Measurements from ENCODE around the gene RIMS4. TPM values are rescaled to one million over a fixed set of nuclear protein-coding genes. Genes with fewer than 3 reads are reported as not detected.

RIMS4 gene
- total RNA-seq, 1 donor from 2014 or later = not detected

GRCh38 chr20:44758247-44759101, 51.9 kb downstream of the RIMS4 start:
- no peak overlapping the region for H3K4me3 ChIP-seq (ENCODE audit: low read depth, low read length)

GRCh38 chr20:44756956-44757355, 53.4 kb downstream of the RIMS4 start:
- peaks cover 27% of the 10 kb centered on the region for H3K27me3 ChIP-seq (ENCODE audit: control insufficient read depth, insufficient read depth, low read length)
- DNase-seq (ENCODE audit: low read depth) = no peak
- H3K36me3 ChIP-seq (ENCODE audit: control insufficient read depth, insufficient read depth, low read length) = no peaks in the 10 kb centered on the region
- H3K4me3 ChIP-seq (ENCODE audit: low read depth, low read length) = no peak overlapping the region
- no peak for TF ChIP-seq CTCF (IDR thresholded peaks at IDR 0.05; ENCODE audit: insufficient read depth, low read length, poor library complexity, severe bottlenecking)

More at GRCh38 chr20:44758247-44759101, 51.9 kb downstream of the RIMS4 start:
- no peak for DNase-seq (ENCODE audit: low read depth)
- Histone ChIP-seq H3K36me3 (ENCODE audit: control insufficient read depth, insufficient read depth, low read length) (no peaks in the 10 kb centered on the region), H3K27me3 (ENCODE audit: control insufficient read depth, insufficient read depth, low read length) (peaks cover 18% of the 10 kb centered on the region)
- TF ChIP-seq CTCF (IDR thresholded peaks at IDR 0.05; ENCODE audit: insufficient read depth, low read length, poor library complexity, severe bottlenecking) = no peak

- TF ChIP-seq CTCF (IDR thresholded peaks at IDR 0.05; ENCODE audit: insufficient read depth, low read length, poor library complexity, severe bottlenecking) = no peak
- Histone ChIP-seq H3K4me3 (ENCODE audit: low read depth, low read length) (no peak overlapping the region), H3K27me3 (ENCODE audit: control insufficient read depth, insufficient read depth, low read length) (peaks cover 34% of the 10 kb centered on the region), H3K36me3 (ENCODE audit: control insufficient read depth, insufficient read depth, low read length) (no peaks in the 10 kb centered on the region)
- DNase-seq (ENCODE audit: low read depth) = no peak
Measured at GRCh38 chr20:44756011-44756688, 54.2 kb downstream of the RIMS4 start.

- no peak overlapping the region for H3K4me3 ChIP-seq (ENCODE audit: low read depth, low read length)
- TF ChIP-seq CTCF (IDR thresholded peaks at IDR 0.05; ENCODE audit: insufficient read depth, low read length, poor library complexity, severe bottlenecking) = no peak
- no peak for DNase-seq (ENCODE audit: low read depth)
- peaks cover 37% of the 10 kb centered on the region for H3K27me3 ChIP-seq (ENCODE audit: control insufficient read depth, insufficient read depth, low read length)
- H3K36me3 ChIP-seq (ENCODE audit: control insufficient read depth, insufficient read depth, low read length) = no peaks in the 10 kb centered on the region
Measured at GRCh38 chr20:44754554-44754953, 55.8 kb downstream of the RIMS4 start.

GRCh38 chr20:44752099-44752931, 58.0 kb downstream of the RIMS4 start:
- no peak for DNase-seq (ENCODE audit: low read depth)
- Histone ChIP-seq H3K27me3 (ENCODE audit: control insufficient read depth, insufficient read depth, low read length) (peaks cover 34% of the 10 kb centered on the region), H3K36me3 (ENCODE audit: control insufficient read depth, insufficient read depth, low read length) (no peaks in the 10 kb centered on the region), H3K4me3 (ENCODE audit: low read depth, low read length) (no peak overlapping the region)
- no peak for TF ChIP-seq CTCF (IDR thresholded peaks at IDR 0.05; ENCODE audit: insufficient read depth, low read length, poor library complexity, severe bottlenecking)

Data from kidney epithelial cell (primary cell).